SU-DHL-6 (cell line): Measurements from ENCODE around the gene SLC7A5.

Source experiments
- CTCF ChIP-seq: fragments of 200-600 bp; sonication (generic); IDR thresholded peaks from one replicate; pipeline ENCODE4 v1.5.1; 2017; ENCODE audit warnings: antibody characterized with exemption, mild to moderate bottlenecking, low read length, moderate library complexity; ENCODE audit not compliant: insufficient read depth, poor library complexity, severe bottlenecking
- EZH2phosphoT487 ChIP-seq: fragments of 200-600 bp; sonication (generic), shearing (Covaris generic); conservative IDR thresholded peaks from 2 replicates; pipeline ENCODE4 v1.6.1; 2018; ENCODE audit warnings: mild to moderate bottlenecking, antibody characterized with exemption, low read length, moderate library complexity, mixed read lengths

GRCh38 chr16:87819282-87819681 is 50.0 kb downstream of the SLC7A5 start:
- TF ChIP-seq CTCF (no peak), EZH2phosphoT487 (no peak)
